Measurements from ENCODE around the gene CEACAM3.
A peak's percentile ranks its signal among the peaks of the same experiment; 100 is the strongest.

Gene CEACAM3

DNA sequence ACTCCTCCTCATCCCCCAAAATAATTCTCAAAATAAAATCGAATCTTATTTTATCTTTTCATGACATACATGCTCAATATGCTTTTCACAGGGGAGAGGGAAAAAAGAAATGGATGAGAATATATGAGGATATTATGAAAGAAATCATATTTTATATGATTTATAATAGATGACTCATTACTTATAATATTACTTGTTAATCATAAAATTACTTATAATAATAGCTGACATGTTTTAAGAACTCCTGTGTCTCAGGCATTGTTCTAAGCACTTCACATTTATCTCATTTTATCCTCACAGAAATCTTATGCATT is 3.0 kb upstream of the CEACAM3 start:
- no peak for DNase-seq

DNA sequence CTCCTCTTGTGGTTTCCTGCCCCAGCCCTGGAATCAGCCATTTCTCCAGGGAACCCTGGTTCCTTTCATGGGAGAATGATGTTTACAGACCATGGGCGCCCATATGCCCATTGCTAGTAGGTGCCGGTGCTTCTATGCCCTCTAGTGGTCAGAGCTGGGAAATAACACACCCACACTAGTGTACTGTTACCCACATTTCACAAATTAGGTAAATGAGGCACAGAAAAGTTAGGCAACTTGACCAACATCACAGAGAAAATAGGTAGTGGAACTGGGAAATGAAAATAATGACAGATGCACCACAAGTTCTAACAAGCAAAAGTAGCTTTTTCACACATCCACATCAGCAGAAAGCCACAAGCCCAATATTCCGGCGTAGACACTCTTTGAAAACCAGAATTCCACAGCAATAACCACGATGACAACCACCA is 1.3 kb upstream of the CEACAM3 start:
- peak; percentile 62 for DNase-seq

GRCh38 chr19:41796901-41797300 is 514 bp downstream of the CEACAM3 start:
- DNase-seq: no peak

GRCh38 chr19:41799444-41800000 is 3.1 kb downstream of the CEACAM3 start:
- DNase-seq: peak; percentile 48

GRCh38 chr19:41801031-41801430 is 4.6 kb downstream of the CEACAM3 start:
- DNase-seq: no peak

GRCh38 chr19:41801792-41802211 is 5.4 kb downstream of the CEACAM3 start:
- DNase-seq: peak; percentile 32

DNA sequence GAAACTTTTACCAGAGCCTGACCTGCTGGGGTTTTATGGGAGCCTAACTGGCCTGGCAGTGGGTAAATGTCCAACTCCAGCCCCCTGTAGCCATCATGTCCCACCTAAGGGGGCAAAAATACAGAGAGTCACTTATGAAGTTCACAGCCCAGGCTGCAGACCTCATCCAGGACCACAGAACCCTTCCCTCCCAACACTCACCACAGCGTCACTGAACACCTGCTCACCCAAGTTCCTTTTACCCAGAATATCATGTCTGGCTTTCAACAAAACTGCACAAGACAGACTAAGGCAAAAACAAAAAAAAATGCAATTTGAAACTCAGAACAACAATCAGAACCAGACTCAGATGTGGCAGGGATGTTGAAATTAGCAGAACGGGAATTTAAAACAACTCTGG is 6.4 kb downstream of the CEACAM3 start:
- DNase-seq: no peak

DNA sequence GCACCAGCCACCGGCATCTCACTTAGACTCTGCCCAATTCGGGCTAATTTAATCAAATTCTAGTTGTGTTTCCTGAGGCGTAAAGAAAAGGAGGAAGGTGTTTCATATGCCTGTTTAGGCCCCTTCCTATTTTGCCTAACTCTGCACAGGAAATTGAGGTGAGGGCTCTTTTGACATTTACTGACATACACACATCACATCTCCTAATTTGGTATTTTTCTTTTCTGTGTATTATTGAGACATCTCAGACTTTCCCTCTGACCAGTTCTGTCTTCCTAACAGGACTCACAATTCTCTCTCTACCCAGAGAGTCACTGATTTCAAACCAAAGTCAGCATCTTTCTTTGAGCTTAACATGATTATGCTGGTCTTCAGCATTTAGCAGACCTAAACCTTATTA is 7.9 kb downstream of the CEACAM3 start:
- DNase-seq: no peak

- no peak for DNase-seq
Measured at GRCh38 chr19:41807176-41807575, 10.8 kb downstream of the CEACAM3 start.

GRCh38 chr19:41808663-41809566 is 12.5 kb downstream of the CEACAM3 start:
- no peak for DNase-seq

GRCh38 chr19:41810301-41810700 is 13.9 kb downstream of the CEACAM3 start:
- no peak for DNase-seq

GRCh38 chr19:41811036-41811435 is 14.6 kb downstream of the CEACAM3 start:
- DNase-seq: no peak

DNA sequence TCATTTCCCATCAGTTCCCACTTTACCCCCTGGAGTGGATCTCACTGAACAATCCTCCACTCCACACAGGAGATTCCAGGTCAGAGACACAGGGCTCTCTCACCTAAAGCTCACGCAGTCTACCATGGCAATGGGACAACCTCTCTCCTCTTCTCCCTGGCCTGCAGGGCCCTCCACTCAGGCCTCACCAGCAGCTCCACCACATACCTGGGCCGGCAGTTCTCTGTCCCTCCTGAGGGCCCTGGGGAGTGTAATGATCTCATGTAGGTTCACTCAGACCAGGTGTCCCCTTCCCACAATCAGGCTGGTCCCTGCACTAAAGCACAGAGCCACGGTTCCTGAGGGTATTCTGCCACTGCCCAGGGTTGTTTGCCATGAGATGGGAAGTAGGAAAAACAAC is 15.6 kb downstream of the CEACAM3 start:
- DNase-seq: no peak

DNA sequence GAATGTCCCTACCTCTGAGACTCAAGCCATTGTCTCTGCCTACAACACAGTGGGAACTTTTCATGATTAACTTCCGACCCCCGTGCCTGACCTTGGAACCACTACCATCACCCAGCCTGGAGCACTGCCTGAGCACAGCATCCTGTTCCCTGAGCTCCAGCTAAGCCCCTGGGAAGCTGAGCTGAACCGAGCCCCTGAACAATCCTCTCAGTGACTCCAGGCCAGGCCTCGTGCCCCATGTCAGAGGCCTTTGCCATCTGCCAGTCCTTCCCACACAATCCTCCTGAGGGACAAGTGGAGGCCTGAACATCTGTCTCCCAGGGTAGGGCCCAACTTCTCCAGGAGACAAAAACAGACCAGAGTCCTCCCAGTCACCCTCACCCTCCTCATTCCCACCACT is 17.5 kb downstream of the CEACAM3 start:
- no peak for DNase-seq

- DNase-seq: no peak
Measured at GRCh38 chr19:41815301-41815700, 18.9 kb downstream of the CEACAM3 start.

DNA sequence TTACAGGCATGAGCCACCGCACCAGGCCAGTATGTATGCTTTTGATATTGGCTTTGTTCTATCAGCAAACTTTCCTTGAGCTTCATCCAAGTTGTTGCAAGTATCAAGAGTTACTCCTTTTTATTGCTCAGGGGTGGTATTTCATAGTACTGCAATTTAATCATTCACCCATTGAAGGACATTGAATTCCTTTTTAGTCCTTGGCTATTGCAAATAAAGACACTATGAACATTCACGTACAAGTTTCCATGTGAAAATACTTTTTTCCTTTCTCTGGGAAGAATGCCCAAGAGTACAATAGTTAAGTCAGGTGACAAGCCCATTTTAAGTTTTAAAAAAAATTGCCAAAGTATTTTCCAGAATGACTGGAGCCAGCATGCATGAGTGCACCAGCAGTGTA is 20.4 kb downstream of the CEACAM3 start:
- DNase-seq: peak; percentile 9

- DNase-seq: peak; percentile 87
Measured at GRCh38 chr19:41821003-41821735, 24.8 kb downstream of the CEACAM3 start.

- no peak for DNase-seq
Measured at GRCh38 chr19:41837981-41838708, 41.8 kb downstream of the CEACAM3 start.

DNA sequence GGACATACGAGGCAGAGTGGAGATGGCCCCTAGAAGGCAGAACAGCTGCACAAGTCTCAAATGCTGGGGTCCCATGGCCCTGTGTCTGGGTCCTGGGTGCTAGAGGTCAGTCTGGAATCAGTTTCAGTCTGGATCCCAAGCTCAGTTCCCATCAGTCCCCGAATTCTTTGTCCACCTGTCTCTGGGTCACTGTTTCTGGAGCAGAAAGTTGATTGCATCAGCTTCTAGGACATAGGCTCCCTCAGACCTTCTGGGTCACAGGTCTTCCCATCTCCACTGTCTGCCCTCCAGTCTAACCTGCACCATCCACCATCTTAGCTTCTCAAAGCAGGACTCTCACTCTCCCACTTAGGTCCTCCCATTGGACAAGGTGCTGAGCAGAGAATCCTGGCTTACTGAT is 42.8 kb downstream of the CEACAM3 start:
- DNase-seq: no peak

DNA sequence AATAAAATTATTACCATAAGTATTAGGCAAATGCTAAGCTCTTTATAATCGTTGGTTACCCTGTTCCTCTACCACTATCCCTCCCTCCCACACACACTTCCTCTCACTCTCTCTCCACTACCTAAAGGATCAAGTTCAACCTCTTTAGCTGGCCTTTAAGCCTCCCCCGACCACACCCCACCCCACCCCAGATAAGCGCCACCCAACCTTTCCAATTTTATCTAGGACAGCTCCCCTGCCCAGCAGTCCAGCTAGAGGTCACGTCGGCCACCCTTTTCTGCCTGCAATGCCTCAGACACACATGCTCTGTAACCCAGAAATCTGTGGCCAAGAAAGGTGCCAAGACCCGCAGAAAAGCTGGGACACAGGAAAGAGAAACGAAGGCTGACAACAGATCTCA is 47.0 kb downstream of the CEACAM3 start:
- no peak for DNase-seq

DNA sequence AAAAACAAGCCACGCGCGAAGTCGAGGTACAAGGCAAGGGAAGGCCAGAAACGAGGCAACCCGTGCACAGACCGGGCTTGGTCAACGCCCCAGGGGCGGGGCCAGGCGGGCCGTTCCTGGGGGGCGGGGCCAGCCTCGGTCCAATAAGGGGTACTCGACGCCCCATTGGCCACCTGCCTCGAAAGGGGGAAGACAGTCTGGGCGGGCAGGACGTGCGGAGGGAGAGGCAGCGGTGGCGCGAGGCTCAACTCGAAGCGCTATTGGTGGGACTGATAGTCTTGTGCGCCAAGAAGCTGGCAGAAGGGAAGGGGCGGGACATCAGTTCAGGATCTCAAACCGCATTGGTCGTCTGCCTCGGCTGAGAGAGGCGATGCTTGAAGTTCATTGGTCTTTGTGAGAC is 48.2 kb downstream of the CEACAM3 start, which contains the start of gene LYPD4:
TSS of gene LYPD4 (minus strand) at position 83 of the 400 bp plus-strand sequence. CDS start 5,398 bp downstream, outside the sequence.
- DNase-seq: no peak

- no peak for DNase-seq
Measured at GRCh38 chr19:41845001-41845050, 48.4 kb downstream of the CEACAM3 start, which contains the start of gene DMRTC2. TSS of gene DMRTC2 (plus strand) at chr19:41845042. CDS start at chr19:41847429, 2,387 bp downstream.

- DNase-seq: no peak
Measured at GRCh38 chr19:41845051-41845590, 48.7 kb downstream of the CEACAM3 start.

All from DMS79 treated with DMSO at 0.1 percent for 48 hours (cell line).